ENCODE results near the gene TGFBR3L. TPM values are rescaled to one million over a fixed set of nuclear protein-coding genes. Genes with fewer than 3 reads are reported as not detected.

Gene TGFBR3L
- polyA plus RNA-seq, 1 donor from 2014 or later: not detected

- Mint-ChIP-seq H3K4me1 (peaks cover 13 to 15% (median 13%) of the 10 kb centered on the region in 3 donors), H3K4me3 (peak overlapping the region; percentile 50 to 88 (median 73)), H3K27ac (peak overlapping the region in 2 of 3 donors; percentile 79 to 97), H3K36me3 (no peaks in the 10 kb centered on the region), H3K27me3 (no peaks in the 10 kb centered on the region), H3K9me3 (no peaks in the 10 kb centered on the region)
Measured at GRCh38 chr19:7905859-7906258, 8.8 kb upstream of the TGFBR3L start.

GRCh38 chr19:7907122-7907521 lies 7.5 kb upstream of the TGFBR3L start:
- Mint-ChIP-seq H3K27ac (peak overlapping the region in 2 of 3 donors; percentile 50 to 82), H3K9me3 (no peaks in the 10 kb centered on the region), H3K36me3 (peaks cover 2% of the 10 kb centered on the region), H3K4me3 (no peak overlapping the region), H3K4me1 (peaks cover 13 to 15% (median 13%) of the 10 kb centered on the region in 3 donors), H3K27me3 (no peaks in the 10 kb centered on the region)

- Mint-ChIP-seq H3K4me3 (no peak overlapping the region), H3K27me3 (no peaks in the 10 kb centered on the region), H3K27ac (peak overlapping the region in 2 of 3 donors; percentile 50 to 82), H3K36me3 (peaks cover 2% of the 10 kb centered on the region), H3K4me1 (peaks cover 11 to 14% (median 13%) of the 10 kb centered on the region in 3 donors), H3K9me3 (no peaks in the 10 kb centered on the region)
Measured at GRCh38 chr19:7907544-7907943, 7.1 kb upstream of the TGFBR3L start.

- Mint-ChIP-seq H3K27ac (peak overlapping the region in 1 of 3 donors; percentile 82), H3K4me3 (peak overlapping the region in 1 of 4 donors; percentile 49), H3K27me3 (no peaks in the 10 kb centered on the region), H3K4me1 (peaks cover 9 to 13% (median 12%) of the 10 kb centered on the region in 3 donors), H3K9me3 (no peaks in the 10 kb centered on the region), H3K36me3 (peaks cover 6% of the 10 kb centered on the region)
Measured at GRCh38 chr19:7908078-7908699, 6.4 kb upstream of the TGFBR3L start.

GRCh38 chr19:7908742-7909461 lies 5.7 kb upstream of the TGFBR3L start:
- H3K4me1 Mint-ChIP-seq: peaks cover 7 to 9% (median 9%) of the 10 kb centered on the region in 3 donors
- no peaks in the 10 kb centered on the region for H3K27me3 Mint-ChIP-seq
- no peak overlapping the region for H3K4me3 Mint-ChIP-seq
- peak overlapping the region in 1 of 3 donors; percentile 82 for H3K27ac Mint-ChIP-seq
- H3K36me3 Mint-ChIP-seq: peaks cover 6% of the 10 kb centered on the region
- H3K9me3 Mint-ChIP-seq: no peaks in the 10 kb centered on the region

GRCh38 chr19:7909471-7910067 lies 5.1 kb upstream of the TGFBR3L start:
- H3K27me3 Mint-ChIP-seq: no peaks in the 10 kb centered on the region
- peaks cover 6% of the 10 kb centered on the region for H3K36me3 Mint-ChIP-seq
- H3K4me3 Mint-ChIP-seq: no peak overlapping the region
- no peak overlapping the region for H3K27ac Mint-ChIP-seq
- peaks cover 5 to 8% (median 7%) of the 10 kb centered on the region in 3 donors for H3K4me1 Mint-ChIP-seq
- no peaks in the 10 kb centered on the region for H3K9me3 Mint-ChIP-seq

- H3K27me3 Mint-ChIP-seq: peaks cover 8% of the 10 kb centered on the region
- H3K27ac Mint-ChIP-seq: peak overlapping the region in 1 of 3 donors; percentile 39
- no peaks in the 10 kb centered on the region for H3K9me3 Mint-ChIP-seq
- peaks cover 7% of the 10 kb centered on the region for H3K36me3 Mint-ChIP-seq
- H3K4me1 Mint-ChIP-seq: peaks cover 1 to 3% (median 2%) of the 10 kb centered on the region in 3 donors
- H3K4me3 Mint-ChIP-seq: no peak overlapping the region
Measured at GRCh38 chr19:7910321-7911161, 4.1 kb upstream of the TGFBR3L start.

GRCh38 chr19:7911508-7912143 lies 3.0 kb upstream of the TGFBR3L start:
- Mint-ChIP-seq H3K36me3 (peaks cover 7% of the 10 kb centered on the region), H3K27me3 (peaks cover 13% of the 10 kb centered on the region), H3K27ac (peak overlapping the region in 1 of 3 donors; percentile 80)

GRCh38 chr19:7912144-7912696 lies 2.4 kb upstream of the TGFBR3L start:
- Mint-ChIP-seq H3K27ac (peak overlapping the region in 1 of 3 donors; percentile 80), H3K27me3 (peaks cover 13% of the 10 kb centered on the region), H3K9me3 (no peaks in the 10 kb centered on the region), H3K4me1 (peaks cover 0 to 7% (median 5%) of the 10 kb centered on the region in 3 donors), H3K36me3 (peaks cover 7% of the 10 kb centered on the region), H3K4me3 (no peak overlapping the region)

More at GRCh38 chr19:7911508-7912143, 3.0 kb upstream of the TGFBR3L start:
- Mint-ChIP-seq H3K4me3 (peak overlapping the region in 1 of 4 donors; percentile 10), H3K4me1 (peaks cover 0 to 7% (median 5%) of the 10 kb centered on the region in 3 donors), H3K9me3 (no peaks in the 10 kb centered on the region)

GRCh38 chr19:7912697-7913564 lies 1.7 kb upstream of the TGFBR3L start:
- Mint-ChIP-seq H3K9me3 (no peaks in the 10 kb centered on the region), H3K27me3 (peaks cover 14% of the 10 kb centered on the region), H3K27ac (no peak overlapping the region), H3K4me3 (no peak overlapping the region), H3K4me1 (peaks cover 0 to 9% (median 5%) of the 10 kb centered on the region in 3 donors), H3K36me3 (peaks cover 7% of the 10 kb centered on the region)

GRCh38 chr19:7913652-7914051 lies 978 bp upstream of the TGFBR3L start:
- Mint-ChIP-seq H3K36me3 (peaks cover 7% of the 10 kb centered on the region), H3K27me3 (peaks cover 20% of the 10 kb centered on the region), H3K9me3 (no peaks in the 10 kb centered on the region), H3K27ac (peak overlapping the region in 1 of 3 donors; percentile 63), H3K4me3 (no peak overlapping the region), H3K4me1 (peaks cover 3 to 15% (median 5%) of the 10 kb centered on the region in 3 donors)

- Mint-ChIP-seq H3K27ac (no peak overlapping the region), H3K36me3 (peaks cover 7% of the 10 kb centered on the region), H3K27me3 (peaks cover 20% of the 10 kb centered on the region), H3K4me1 (peaks cover 3 to 15% (median 5%) of the 10 kb centered on the region in 3 donors), H3K4me3 (no peak overlapping the region), H3K9me3 (no peaks in the 10 kb centered on the region)
Measured at GRCh38 chr19:7914099-7914498, 531 bp upstream of the TGFBR3L start.
